Hepatocyte (in vitro differentiated cells): ENCODE measurements around the gene GLCCI1.

Source experiments
- EZH2 ChIP-seq: fragments of 200-600 bp; sonication (generic); IDR thresholded peaks from 2 replicates; pipeline ENCODE4 v1.6.1; 2016; ENCODE audit warnings: antibody characterized with exemption, mild to moderate bottlenecking, borderline replicate concordance
- EZH2phosphoT487 ChIP-seq: fragments of 200-600 bp; sonication (generic); IDR thresholded peaks from one replicate; pipeline ENCODE4 v1.6.1; 2018; ENCODE audit warnings: antibody characterized with exemption, mild to moderate bottlenecking, low read depth, moderate library complexity; ENCODE audit not compliant: unreplicated experiment, severe bottlenecking
- TF ChIP-seq, protein P1 (sequence below): fragments of 200-600 bp; sonication (generic); IDR thresholded peaks from 2 replicates; pipeline ENCODE4 v1.5.1; 2016; ENCODE audit warnings: antibody characterized with exemption, mild to moderate bottlenecking; ENCODE audit not compliant: poor library complexity

- TF ChIP-seq, protein P1, sequence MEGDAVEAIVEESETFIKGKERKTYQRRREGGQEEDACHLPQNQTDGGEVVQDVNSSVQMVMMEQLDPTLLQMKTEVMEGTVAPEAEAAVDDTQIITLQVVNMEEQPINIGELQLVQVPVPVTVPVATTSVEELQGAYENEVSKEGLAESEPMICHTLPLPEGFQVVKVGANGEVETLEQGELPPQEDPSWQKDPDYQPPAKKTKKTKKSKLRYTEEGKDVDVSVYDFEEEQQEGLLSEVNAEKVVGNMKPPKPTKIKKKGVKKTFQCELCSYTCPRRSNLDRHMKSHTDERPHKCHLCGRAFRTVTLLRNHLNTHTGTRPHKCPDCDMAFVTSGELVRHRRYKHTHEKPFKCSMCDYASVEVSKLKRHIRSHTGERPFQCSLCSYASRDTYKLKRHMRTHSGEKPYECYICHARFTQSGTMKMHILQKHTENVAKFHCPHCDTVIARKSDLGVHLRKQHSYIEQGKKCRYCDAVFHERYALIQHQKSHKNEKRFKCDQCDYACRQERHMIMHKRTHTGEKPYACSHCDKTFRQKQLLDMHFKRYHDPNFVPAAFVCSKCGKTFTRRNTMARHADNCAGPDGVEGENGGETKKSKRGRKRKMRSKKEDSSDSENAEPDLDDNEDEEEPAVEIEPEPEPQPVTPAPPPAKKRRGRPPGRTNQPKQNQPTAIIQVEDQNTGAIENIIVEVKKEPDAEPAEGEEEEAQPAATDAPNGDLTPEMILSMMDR = no peak
- no peak for TF ChIP-seq EZH2
- TF ChIP-seq EZH2phosphoT487 = no peak
These were observed 142.8 kb downstream of the GLCCI1 start for GRCh38 chr7:8111282-8111960.
